ENCODE results near the gene THAP11.
"Not testable (repeated sequence)": the region's sequence is repeated elsewhere in the genome, so short reads cannot be mapped to it uniquely, and the experiment has no call there.

Gene THAP11

DNA sequence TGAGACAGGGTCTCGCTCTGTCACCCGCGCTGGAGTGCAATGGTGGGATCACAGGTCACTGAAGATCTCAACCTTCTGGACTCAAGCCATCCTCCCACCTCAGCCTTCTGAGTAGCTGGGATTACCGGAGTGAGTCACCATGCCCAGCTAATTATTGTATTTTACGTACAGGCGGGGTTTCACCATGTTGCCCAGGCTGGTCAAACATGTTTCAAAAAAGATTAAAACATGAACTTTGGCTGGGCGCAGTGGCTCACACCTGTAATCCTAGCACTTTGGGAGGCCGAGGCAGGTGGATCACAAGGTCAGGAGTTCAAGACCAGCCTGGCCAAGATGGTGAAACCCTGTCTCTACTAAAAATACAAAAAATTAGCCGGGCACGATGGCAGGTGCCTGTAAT is 4.9 kb upstream of the THAP11 start:
- not testable (repeated sequence) for DNase-seq

DNA sequence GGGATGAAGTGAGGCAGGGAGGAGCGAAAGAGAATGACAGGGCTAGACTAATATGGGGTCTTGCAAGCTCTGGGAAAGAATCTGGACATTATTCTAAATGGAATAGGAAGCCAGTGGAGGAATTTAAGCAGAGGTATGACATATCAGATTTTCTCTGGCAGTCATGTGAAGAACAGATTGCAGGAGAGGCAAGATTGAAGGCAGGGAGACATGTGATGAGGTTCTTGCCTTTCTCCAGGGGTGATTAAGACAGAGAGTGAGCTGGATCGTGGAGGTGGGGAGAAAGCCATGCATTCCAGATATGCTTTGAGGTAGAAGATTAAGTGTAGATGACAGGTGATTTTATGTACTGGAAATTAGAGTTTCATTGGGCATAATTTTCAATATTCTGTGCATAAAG is 4.3 kb upstream of the THAP11 start:
- no peak for DNase-seq

DNA sequence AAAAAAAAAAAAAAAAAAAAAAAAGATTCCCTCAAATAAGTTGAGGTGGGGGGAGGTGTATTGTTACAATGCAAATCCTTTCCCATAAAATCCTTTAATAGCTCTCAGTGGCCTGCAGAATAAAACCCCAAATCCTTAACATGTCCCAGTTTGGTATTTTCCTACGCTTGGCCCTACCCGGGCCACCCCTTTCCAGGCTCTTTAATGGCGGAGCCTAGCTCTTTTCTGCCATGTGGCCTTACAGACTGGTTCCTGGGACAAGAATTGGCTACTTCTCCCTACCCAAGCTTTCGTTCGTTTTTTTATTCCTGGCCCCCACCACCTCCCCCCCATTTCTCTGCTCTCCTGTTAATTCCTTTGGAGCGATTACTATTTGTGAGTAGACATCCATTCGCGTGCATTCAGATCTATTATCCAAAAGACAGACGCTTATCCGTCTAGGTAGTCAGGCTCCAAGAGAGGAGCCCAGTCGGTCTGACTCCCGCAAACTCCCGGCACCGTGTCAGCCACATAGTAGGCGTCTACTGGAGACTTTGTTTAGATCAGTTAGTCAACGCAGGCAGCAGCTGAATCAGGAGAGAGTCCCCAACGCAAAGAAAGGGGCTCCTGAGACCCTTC is 813 bp upstream of the THAP11 start:
- DNase-seq, result no peak

DNA sequence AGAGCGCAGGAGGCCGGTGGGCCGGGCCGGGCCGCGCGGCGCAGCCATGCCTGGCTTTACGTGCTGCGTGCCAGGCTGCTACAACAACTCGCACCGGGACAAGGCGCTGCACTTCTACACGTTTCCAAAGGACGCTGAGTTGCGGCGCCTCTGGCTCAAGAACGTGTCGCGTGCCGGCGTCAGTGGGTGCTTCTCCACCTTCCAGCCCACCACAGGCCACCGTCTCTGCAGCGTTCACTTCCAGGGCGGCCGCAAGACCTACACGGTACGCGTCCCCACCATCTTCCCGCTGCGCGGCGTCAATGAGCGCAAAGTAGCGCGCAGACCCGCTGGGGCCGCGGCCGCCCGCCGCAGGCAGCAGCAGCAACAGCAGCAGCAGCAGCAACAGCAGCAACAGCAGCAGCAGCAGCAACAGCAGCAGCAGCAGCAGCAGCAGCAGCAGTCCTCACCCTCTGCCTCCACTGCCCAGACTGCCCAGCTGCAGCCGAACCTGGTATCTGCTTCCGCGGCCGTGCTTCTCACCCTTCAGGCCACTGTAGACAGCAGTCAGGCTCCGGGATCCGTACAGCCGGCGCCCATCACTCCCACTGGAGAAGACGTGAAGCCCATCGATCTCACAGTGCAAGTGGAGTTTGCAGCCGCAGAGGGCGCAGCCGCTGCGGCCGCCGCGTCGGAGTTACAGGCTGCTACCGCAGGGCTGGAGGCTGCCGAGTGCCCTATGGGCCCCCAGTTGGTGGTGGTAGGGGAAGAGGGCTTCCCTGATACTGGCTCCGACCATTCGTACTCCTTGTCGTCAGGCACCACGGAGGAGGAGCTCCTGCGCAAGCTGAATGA is 606 bp downstream of the THAP11 start:
- peak; percentile 12 for DNase-seq

DNA sequence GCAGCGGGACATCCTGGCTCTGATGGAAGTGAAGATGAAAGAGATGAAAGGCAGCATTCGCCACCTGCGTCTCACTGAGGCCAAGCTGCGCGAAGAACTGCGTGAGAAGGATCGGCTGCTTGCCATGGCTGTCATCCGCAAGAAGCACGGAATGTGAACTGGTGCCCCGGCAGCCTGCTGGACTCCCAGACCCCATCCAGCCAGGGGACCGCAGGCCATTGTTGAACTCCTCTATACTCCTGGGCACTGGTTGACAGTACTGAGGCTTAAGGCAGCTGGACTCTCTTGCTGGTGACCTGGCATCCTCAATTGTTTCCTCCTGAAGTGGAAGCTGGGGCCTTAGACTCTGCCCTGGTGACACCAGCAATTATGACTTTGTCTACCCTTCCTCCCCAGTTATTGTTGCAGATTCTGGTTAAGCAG is 1.2 kb downstream of the THAP11 start:
- DNase-seq, result no peak

DNA sequence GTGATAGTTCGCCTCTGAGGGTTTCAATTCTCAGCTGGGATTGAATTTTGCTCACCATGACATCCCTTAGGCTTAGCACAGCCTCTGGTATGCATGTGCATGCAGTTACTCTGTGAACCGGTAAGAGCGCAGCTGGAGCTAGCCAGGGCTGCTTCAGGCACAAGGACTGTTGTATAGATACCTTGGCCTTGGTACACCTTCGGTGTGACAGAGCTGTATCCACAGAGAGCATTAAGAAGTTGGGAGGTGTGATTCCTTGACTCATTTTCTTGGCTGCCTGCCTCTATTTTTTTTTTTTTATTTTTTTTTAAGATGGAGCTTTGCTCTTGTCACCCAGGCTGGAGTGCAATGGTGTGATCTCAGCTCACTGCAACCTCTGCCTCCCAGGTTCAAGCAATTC is 2.4 kb downstream of the THAP11 start:
- no peak for DNase-seq

DNA sequence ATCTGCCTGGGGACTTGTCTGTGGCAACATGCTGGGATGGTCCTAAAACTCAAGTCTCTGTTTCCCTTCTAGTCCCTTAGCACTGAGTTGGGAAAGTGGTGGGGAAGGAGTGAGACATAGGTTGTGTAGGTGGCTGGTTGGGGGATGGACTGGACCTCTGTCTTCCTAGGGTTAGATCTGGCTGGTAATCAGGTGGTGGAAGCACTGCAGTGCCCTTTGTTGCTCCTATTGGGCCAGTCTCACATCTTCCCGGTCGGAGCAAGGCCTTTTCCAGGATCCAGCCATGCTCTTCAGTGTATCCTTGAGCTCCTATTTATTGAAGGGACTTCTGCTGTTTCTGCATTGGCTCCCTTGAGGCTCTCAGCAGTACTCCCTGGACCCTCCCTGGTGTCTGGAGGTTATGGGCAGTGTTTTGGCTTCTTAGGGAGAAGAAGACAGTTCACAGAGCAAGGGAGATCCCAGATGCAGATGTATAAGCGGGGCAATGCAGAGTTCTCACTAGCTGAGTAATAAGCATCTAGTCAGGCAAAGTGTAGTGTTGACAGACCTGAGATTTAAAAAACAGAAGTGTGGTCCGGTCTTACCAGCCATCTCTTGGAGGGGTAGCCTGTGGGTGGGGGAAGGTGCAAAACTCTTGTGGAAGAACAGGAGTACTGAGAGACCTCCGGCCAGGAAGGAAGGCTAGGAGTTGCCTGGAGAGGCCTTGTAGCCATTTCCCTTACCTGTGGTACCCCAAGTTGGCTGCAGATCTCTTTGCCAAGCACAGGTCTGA is 3.4 kb downstream of the THAP11 start:
- no peak for DNase-seq

DNA sequence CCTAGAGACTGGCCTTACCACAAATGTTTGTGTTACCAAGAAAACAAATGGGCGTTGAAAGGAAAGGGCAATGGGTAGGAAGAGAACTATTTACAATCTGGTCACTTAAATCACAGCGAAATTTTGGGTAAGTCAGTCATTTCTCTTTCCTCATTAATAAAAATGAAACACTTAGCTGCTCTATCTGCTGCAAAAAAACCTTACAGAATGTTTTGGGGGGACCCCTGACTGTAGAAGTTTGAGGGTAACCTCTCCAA is 3.9 kb downstream of the THAP11 start:
- DNase-seq, result no peak

DNA sequence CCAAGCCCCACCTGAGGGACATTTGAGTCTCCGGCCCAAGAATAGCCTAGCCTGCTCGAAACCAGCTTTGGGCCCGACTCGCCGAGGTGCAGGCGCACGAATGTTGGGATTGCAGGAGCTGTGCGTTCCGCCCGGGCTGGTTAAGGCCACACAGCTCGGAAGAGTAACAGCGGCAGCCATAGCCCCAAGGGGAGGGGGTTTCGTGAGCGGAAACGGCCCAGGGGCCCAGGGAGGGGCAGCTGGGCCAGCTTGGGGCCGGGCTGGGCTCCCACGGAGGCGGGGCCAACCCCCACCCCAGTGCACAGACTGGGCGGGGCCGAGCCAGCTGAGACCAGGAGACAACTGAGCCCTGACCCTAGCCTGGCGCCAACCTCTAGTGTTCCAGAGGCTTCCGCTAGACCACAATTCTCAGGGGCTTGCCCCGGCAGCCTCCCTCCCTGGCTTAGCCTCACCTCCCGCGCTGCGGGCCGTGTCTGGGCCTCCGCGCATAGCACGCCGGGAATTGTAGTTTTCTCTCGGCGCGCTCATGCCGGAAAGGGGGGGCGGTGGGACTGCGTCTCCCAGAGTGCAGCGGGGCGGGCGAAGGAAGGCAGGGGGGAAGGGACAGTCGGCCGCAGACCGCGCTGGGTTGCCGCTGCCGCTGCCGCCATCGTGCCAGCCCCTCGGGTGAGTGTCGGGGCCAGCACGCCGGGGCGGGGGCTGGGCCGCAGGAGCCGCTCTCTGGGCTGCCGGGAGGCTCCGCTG is 4.4 kb downstream of the THAP11 start, which contains the start of gene NUTF2:
TSS of gene NUTF2 (plus strand) at position 614 of the 744 bp plus-strand sequence. CDS start 18,198 bp downstream, outside the sequence.
- peak; percentile 94 for DNase-seq

DNA sequence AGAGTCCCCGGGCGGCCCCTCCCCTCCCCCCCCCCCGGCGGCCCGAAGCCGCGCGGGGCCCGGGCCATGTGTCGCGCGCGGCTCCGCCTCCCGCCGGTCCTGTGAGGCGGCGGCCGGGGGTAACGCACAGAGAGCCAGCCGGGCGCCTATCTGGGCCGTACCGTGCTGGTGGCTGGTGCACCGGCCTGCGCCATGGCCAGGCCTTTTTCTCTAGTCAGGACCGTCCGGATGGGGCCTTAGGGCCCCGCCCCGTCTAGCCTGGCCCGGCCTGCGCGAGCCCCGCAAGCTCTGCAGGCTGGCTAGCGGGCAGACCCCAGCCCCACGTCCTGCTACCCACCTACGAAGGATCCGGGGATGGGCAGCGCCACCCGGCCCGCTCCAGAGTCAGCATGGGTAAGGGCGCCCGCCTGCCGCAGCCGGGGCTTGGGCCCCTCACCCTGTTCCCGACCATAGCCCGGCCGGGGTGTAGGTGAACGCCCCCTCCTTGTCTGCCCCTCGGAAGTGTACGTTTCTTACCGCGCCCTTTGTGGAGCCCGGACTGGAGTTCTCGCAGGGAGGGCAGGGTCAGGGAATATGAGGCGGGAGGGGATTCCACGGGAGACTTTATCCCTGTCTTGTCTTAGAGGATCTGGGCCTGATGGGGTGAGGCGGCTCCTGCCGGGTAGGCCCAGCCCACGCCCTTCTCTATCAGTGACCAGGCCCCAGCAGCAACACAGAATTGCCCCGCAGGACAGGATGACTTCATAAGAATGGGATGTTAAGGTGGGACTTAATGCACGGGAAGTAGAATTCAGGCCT is 5.1 kb downstream of the THAP11 start, which contains the start of gene CENPT:
TSS of gene CENPT (minus strand) at position 630 of the 798 bp plus-strand sequence. CDS start 13,834 bp downstream, outside the sequence.
- no peak for DNase-seq

DNA sequence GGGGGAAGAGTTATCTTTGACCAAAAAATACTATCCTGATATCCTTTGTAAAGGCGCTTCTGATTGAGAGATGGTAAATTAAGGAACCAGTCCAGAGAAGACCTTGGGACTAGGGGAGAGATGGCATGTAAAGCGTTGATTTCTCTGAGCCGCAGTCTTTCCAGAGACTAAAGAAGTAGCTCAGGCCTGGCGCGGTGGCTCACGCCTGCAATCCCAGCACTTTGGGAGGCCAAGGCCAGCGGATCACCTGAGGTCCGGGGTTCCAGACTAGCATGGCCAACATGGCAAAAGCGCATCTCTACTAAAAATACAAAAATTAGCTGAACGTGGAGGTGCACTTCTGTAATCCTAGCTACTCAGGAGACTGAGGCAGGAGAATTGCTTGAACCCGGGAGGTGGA is 6.0 kb downstream of the THAP11 start:
- no peak for DNase-seq

DNA sequence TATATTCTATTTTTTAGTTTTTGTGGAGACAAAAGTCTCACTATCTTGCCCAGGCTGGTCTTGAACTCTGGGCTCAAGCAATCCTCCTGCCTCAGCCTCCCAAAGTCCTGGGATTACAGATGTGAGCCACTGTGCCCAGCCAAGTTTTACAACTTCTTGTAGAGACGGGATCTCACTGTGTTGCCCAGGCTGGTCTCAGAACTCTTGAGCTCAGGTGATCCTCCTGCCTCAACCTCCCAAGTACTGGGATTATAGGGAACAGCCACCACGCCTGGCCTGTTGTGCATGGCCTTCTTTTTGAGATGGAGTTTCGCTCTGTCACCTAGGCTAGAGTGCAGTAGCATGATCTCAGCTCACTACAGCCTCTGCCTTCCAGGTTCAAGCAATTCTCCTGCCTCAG is 11.6 kb downstream of the THAP11 start:
- no peak for DNase-seq

DNA sequence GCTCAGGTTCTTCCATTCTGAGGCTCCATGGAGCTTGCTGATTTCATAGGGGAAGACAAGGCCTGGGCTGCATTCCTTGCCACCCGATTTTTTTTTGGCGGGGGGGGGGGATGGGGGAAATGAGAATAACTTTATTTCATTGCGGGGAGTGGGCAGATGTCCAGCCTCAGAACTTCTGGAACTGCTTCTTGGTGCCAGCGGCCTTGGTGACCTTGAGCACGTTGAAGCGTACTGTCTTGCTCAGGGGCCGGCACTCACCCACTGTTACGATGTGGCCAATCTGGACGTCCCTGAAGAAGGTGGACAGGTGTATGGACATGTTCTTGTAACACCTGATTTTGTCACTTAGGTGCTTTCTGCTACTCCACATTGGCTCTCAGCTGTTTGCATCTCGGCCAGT is 13.7 kb downstream of the THAP11 start:
- DNase-seq, result no peak

DNA sequence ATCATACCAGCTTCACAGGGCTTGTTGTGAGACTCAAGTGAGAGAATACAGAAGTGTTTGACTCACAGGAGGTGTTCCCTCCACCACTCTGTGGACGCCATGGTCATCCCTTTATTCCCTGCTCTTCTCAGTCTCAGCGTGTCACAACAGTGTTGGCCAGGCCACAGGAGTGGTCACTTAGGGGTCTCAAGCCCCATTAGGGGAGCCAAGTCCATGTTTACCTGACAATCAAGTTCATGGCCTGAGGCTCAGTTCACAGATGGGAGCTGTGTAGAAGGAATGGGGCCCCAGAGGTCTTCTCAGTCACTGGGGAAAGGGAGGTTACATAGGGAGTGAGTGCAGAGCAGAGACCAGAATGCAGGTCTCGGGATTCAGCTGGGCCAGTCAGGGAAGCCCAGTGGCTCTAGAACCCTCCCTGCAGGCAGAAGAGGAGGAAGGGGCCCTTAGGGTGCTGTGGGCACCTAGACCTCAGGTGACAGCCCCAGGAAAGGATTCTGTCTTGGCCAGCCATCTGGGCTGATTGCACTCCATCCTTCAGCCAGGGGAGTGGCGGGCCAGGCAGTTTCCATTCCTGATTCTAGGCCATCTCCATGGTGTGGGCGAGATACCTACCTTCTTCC is 14.9 kb downstream of the THAP11 start:
- DNase-seq, result no peak

DNA sequence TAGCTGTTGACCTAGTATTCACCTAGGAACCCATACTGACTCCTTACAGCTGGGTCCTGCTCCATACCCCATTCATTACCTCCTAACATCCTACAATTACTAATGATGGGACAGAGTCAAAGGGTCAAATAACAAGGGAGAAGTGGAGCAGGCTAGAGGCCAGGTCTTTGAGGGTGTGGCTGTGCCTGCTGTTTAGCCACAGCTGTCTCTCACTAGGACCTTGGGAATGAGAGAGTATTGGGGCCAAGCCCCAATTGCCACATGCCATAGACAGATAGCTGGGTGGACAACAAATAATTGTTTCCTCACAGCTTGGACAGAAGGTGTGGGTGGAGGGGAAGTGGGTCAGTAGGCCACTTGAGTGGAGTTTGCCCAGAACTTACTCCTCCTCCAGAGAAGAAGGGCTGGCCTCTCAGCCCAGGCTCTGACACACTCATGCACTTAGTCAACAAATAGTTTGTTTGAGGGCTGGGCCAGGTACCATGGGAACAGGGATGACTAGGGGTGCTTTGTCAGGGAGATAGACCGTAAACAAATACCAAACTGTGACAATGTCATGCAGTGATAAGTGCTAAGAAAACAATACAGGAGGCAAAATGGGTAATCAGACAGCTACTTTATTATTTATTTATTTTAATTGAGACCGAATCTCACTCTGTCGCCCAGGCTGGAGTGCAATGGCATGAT is 15.6 kb downstream of the THAP11 start:
- DNase-seq, result no peak

DNA sequence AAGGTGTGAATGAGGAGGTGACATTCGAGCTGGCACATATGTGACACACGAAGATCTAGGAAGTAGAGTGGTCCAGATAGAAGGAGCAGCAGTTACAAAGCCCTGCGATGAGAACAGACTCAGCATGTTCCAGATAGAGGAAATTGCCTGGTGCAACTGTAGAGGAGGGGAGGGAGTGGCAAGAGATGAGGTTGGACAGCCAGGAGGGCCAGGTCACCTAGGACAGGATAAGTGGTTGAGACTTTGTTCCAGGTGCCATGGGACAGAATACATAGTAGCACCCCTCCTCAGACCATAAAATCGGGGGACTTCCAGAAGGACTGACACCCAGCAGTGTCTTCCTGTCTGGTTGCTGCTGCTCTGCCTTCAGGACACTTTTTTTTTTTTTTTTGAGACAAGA is 16.4 kb downstream of the THAP11 start:
- DNase-seq, result no peak

DNA sequence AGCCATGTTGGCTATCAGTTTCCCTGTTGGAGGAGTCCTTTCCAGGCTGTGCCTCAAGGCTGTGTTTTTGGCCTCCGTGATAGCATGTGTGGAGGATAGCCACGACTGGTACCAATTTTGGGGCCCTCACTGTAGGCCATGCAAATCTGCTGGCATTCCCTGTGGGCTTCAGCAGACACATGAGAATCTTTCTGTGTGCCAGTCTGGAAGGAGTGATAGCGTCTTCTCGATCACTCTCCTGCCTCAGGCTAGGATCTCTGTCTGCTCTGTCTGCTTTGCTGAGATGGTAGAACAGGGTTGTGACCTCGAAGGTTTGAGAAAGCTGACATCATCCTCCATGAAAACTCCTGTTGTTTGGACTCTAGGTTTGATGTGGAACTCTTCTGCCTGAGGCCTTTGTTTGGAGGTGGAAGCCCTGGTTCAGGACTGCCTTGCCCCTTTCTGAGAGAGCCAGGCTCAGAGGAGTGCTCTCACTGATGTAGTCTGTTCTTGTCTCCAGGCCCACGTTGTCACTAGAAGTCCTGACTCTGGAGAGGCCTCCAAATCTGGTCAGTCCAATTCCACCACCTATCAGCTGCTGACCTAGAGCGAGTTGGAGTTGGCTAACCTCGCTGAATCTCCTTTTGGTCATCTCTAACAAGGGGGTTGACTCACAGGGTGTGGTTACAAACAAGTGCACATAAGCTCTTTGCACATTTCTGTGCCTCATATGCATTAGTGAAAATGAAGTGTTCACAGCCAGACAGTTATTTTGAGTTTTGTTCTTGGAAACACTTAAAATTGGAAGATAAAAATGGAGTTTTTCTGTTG is 18.7 kb downstream of the THAP11 start:
- DNase-seq, result no peak

DNA sequence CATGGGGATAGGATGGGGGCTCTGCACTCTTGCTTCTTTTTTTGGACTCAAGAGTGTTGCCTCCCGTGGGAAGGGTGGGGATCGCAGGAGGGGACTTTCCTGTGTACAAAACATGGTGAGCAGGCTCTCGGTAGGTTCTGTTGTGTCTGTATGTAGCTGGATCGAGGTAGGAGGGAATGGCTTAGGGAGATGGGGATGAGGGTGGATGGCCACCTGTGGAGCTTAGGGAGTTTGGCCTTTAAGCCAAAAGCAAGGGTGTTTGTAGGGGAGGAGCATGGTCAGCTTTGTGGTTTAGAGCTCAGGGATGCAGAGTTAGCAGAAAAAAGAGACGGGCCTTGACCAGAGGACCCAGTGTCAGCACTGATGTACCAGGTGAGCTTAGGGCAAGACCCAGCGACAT is 19.8 kb downstream of the THAP11 start:
- DNase-seq, result no peak

DNA sequence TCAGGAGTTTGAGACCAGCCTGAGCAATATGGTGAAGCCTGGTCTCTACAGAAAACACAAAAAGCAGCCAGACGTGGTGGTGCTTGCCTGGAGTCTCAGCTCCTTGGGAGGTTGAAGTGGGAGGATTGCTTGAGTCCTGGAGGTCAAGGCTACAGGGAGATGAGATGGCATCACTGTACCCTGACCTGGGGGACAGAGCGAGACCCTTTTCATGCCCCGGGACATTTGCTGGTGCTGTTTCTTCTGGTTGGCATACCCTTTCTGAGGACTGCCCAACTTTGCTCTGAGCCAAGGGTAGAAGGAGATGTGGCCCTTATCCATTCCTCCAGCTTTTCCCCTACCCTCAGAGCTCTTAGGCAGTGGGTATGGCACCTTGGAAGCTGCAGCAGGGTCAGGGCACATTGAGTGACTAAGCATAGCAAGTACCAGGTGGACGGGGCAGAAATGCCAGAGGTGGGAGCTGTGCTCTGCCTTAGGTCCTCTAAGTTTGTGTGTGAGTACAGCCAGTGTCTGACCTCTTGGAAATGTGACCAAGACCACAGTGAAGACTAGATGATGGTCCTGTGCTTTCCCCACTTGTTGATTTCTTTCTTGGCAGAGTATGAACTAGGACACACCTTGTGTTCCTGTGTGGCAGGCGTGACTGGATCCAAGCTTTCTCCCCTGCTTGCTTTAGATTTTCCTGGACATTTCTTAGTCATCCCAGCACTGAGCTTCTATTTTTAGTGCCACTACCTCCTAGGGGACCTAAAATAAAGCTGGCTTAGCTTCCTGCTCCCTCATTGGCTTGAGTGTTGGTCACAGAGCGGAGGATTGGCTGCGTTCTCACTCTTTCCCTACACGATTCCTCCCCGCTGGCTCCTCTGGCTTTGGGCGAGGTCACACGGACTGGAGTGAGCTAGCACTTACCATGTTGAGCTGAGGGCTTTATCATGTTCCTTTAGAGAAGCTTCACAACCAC is 20.8 kb downstream of the THAP11 start:
- DNase-seq, result no peak

Data from NCI-H1092 (cell line).